Measurements from ENCODE around the gene STRA8. TPM values are rescaled to one million over a fixed set of nuclear protein-coding genes. Genes with fewer than 3 reads are reported as not detected.

STRA8 gene
- total RNA-seq, 1 donor from 2014 or later, result not detected

GRCh38 chr7:135300913-135301765, 67.5 kb downstream of the STRA8 start:
- Histone ChIP-seq H3K9me3 (replicated peaks) (peaks cover 13% of the 10 kb centered on the region), H3K4me1 (no peaks in the 10 kb centered on the region), H3K27ac (replicated peaks) (no peak overlapping the region), H3K36me3 (no peaks in the 10 kb centered on the region), H3K27me3 (ENCODE audit: low read depth) (no peaks in the 10 kb centered on the region), H3K4me3 (no peak overlapping the region)
- intact Hi-C loops (cut with micrococcal nuclease), result no loop called here
- TF ChIP-seq CTCF (IDR thresholded peaks at IDR 0.05; ENCODE audit: borderline replicate concordance), result no peak
- DNase-seq, result no peak

Small RNA genes lying within 50 kb of the gene (microRNA-seq; reads per million reads assigned to microRNA genes)
- gene MIR6509, result not detected

Other genes starting within 250 kb of the STRA8 start
- 1.5 TPM for gene AGBL3, start 247.3 kb upstream of the STRA8 start, total RNA-seq
- gene TMEM140, start 85.8 kb upstream of the STRA8 start, total RNA-seq, result 23.3 TPM
- gene CYREN, start 63.1 kb upstream of the STRA8 start, total RNA-seq, result 29.8 TPM
- gene WDR91, start 22.3 kb upstream of the STRA8 start, total RNA-seq, result 5.4 TPM

Data from left ventricle myocardium inferior (tissue), 1 donor.